Measurements from ENCODE around the gene GRIN2D.
"Not testable (repeated sequence)": the region's sequence is repeated elsewhere in the genome, so short reads cannot be mapped to it uniquely, and the experiment has no call there.

GRIN2D gene

GRCh38 chr19:48393559-48394330 lies at the start of gene GRIN2D:
Gene GRIN2D (plus strand): TSS chr19:48393668. CDS start chr19:48398393, 4,725 bp downstream.
- peak; percentile 26 for DNase-seq

GRCh38 chr19:48344892-48345291 lies 48.6 kb upstream of the GRIN2D start:
- no peak for DNase-seq

GRCh38 chr19:48346191-48346590 lies 47.3 kb upstream of the GRIN2D start:
- DNase-seq: no peak

- DNase-seq: no peak
These were observed 45.4 kb upstream of the GRIN2D start for GRCh38 chr19:48348045-48348444.

- no peak for DNase-seq
These were observed 44.7 kb upstream of the GRIN2D start for GRCh38 chr19:48348737-48349136.

DNA sequence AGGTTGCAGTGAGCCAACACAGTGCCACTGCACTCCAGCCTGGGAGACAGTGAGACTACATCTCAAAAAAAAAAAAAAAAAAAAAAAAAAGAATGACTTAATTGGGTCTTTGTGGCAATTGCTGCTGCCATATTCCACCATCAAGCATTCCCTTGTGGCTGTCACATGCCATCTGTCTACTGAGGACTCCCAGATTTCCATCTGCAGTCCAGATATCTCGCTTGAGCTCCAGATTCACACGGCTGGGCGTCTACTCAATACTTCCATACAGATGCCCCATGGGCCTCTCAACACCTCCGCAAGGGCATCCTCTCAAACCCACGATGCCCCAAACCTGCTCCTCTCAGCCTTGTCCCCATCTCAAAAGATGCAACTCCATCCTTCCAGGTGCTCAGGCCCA lies 42.6 kb upstream of the GRIN2D start:
- DNase-seq: no peak

DNA sequence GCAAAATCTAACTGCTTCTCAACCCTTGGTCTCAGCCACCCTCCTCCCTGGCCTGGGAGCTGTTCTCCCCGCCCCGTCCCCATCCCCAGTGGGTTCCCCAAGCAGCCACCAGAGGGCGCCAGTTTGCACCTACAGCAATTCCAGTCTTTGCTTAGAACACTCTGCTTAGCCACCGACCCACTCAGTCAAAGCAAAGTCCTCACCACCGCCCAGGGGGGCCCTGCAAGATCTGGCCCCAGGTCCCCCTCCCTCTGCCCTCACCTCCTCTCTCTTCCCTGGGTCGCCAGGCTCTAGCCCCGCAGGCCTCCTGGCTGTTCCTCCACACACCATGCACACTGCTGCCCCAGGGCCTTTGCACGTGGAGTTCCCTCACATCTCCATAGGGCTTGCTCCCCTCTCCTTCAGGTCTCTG lies 42.1 kb upstream of the GRIN2D start:
- peak; percentile 78 for DNase-seq

DNA sequence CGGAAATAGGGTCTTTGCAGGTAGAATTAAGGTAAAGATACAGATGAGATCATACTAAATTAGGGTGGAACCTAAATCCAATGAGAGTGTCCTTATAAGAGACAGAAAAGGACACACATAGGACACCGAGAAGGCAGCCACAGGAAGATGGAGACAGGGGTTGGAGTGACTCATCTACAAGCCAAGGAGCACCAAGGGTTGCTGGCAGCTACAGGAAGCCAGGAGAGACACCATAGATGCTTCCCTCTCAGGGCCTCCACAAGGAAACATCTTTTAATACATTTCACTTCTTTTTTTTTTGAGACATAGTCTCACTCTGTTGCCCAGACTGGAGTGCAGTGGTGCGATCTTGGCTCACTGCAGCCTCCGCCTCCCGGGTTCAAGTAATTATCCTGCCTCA lies 39.8 kb upstream of the GRIN2D start:
- no peak for DNase-seq

DNA sequence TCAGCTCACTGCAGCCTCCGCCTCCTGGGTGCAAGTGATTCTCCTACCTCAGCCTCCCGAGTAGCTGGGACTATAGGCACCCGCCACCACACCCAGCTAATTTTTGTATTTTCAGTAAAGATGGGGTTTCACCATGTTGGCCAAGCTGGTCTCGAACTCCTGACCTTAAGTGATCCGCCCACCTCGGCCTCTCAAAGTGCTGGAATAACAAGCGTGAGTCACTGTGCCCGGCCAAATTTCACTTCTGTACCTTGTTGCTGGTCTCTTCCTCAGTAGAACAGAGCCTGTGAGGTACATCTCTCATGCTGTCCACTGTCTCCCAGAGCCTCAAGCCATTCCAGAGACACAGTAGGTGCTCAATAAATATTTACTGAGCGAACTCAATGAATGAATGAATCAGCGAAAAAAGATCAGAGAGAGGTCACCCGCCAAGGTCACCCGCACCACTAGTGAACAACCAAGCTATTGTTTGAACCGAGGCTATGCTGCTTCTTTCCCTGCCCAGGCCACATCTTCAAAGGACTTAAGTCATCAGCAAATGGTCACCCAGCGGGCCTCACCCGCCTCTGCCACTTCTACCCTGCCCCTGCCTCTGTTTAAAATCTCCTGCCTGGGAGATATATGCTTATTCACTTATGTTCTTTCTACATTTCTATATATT lies 39.0 kb upstream of the GRIN2D start:
- no peak for DNase-seq

- DNase-seq: no peak
These were observed 38.0 kb upstream of the GRIN2D start for GRCh38 chr19:48355365-48355954.

DNA sequence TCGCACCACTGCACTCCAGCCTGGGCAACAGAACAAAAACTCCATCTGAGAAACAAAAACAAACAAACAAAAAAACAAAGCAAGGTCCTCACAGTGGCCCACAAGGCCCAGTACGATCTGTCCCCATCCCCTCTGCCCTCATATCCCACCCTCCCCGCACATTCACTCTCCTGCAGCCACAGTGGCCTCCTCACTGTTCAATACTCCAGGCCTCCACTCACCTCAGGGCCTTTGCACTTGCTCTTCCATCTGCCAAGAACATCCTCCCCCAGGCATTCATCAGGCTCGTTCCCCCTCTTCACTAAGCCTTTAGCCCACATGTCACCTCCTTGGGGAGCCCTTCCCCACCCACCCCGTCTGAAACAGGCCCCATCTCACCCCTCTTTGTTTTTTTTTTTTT lies 34.3 kb upstream of the GRIN2D start:
- no peak for DNase-seq

DNA sequence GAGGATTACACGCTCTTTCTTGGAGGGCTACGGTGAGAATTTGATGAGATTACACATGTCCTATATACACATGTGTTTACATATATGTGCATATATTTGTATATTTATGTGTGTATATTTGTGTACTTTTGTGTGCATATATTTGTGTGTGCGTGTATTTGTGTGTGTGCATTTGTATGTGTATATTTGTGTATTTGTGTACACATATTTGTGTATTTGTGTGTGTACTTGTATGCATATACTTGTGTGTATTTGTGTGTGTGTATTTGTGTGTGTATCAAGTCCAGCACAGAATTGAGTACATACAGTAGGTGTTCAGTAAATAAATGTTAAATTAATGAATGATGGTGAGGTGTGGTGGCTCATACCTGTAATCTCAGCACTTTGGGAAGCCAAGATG lies 31.6 kb upstream of the GRIN2D start:
- no peak for DNase-seq

DNA sequence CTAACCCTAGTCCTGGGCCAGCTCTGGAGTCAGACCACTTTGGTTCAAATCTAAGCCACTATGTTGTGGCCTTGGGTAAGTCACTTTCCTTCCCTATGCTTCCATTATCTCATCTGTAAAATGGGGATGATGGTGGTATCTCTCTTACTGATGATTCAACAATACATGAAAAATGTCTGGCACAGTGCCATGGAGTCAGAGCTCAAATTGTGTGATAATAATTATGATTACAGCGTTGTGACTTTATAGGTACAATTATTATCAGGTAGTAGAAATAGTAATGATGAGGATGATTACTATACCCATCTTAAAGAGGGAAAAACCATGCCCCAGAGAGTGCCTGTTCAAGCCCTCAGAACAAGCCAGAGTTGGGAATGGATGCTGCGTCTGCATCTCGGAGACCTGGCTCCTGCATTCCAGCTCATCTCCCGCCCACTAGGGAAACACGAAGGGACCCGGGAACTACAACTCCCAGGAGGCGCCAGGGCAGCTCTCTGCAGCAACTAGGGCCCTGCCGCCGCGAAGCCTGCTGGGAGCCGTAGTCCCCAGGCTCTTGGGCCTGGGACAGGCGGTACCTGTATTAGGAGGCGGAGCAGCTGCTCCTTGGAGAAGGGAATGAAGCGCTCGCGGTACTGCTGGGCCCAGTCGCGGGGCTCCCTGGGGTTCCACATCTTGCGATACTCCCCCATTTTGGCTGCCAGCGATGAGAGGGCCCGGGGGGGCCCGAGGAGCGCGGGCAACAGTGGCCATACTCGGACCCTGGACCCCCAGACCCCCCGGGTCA lies 30.6 kb upstream of the GRIN2D start:
- peak; percentile 89 for DNase-seq

GRCh38 chr19:48363500-48363809 lies 30.0 kb upstream of the GRIN2D start:
- no peak for DNase-seq

DNA sequence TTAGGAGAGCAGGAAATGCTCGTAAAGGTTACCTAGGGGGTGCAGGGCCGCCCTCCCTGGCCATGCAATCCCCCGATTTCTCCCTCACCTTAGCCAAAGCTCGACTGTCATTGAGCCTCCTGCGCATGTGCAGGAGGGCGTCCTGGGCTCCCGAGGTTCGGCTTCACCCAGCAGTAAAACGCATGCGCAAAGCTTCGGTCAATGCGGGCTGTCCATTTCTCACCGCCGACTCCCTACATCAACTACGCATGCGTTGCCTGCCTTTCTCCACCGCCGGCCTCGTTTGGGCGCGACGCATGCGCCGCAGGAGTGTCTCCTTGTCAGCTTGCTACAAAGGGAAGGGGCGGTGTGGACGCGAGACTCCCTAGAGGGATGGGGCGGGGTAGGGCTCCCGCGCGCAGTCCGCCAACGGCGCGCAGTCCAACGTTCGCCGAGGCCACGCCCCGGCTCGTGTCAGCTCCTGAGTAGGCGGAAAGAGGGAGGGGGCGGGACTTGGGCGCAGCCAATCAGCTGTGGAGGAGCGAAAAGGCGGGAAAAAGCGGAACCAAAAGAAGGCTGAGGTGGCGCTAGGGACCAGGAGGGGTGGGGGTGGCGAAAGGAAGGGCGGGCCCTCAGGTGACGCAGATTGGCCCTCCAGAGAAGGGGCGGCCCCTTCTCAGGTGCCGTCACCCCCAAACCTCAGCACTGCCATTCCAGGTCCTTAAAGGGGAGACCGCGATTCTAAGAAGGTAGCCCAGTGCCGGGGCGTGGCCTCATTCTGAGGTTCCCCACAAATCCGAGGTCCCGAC lies 29.5 kb upstream of the GRIN2D start, which contains the start of the genes SYNGR4 and TMEM143:
Gene SYNGR4, plus strand, starts transcription at position 558 of the 788 bp plus-strand sequence. CDS start 1,476 bp downstream, outside the sequence.
Gene TMEM143, minus strand, starts transcription at position 131 of the 788 bp plus-strand sequence. Its CDS starts 20 bp downstream, at position 111.
- DNase-seq: peak; percentile 96

DNA sequence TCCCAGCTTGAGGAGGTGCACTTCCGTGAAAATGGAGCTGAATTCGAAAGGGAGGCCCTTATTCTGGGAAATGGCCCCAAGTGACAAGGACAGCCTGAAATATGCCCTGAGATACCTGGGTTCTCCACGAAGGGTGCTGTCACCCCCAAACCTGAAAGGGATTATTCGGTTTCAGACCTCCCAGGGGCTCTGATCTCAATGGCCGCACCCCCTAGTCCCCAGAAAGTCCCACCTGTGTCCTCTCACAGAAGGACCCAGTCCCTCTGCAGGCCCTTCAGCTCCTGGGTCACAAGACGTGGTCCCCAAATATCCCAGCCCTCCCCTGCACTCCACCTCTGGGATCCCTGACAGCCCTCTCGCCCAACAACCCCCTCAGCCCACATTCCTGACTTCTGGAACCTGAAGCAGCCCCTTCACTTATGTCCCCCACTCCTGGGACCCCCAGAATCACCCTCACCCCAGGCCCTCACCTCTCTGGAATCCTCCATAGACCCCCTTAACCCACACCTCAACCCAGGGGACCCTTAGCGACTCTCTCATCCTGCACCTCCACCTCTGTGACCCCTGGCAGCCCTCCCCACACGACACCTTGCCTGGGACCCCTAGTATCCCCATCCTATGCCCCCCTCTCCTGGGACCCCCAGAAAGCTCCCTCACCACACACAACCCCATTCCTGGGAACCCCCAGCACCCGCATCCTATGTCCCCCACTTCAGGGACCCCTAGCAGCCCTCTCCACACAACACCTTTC lies 28.7 kb upstream of the GRIN2D start:
- DNase-seq: no peak

GRCh38 chr19:48365602-48366001 lies 27.9 kb upstream of the GRIN2D start:
- no peak for DNase-seq

GRCh38 chr19:48367855-48368254 lies 25.6 kb upstream of the GRIN2D start:
- DNase-seq: no peak

DNA sequence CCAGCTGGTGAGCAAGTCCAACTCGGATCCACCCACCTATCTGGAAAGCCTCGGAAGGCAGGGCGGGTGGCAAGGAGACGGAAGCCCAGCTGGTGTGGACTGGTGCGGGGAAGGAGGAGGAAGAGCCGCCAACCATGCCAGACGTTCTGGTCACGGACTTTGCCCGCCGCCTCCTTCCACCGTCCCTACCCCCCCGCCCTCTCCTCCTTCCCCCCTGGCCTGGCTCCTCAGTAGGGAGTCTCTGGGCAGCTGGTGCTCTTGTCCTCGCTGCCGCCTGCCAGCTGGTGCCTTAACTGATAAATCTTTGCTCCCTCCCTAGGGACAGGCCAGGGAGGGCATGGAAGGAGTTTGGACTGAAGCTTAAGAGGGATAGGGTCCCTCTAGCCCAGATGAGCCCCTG lies 24.5 kb upstream of the GRIN2D start:
- DNase-seq: no peak

GRCh38 chr19:48370955-48371354 lies 22.5 kb upstream of the GRIN2D start:
- no peak for DNase-seq

- no peak for DNase-seq
These were observed 22.1 kb upstream of the GRIN2D start for GRCh38 chr19:48371367-48371766.

DNA sequence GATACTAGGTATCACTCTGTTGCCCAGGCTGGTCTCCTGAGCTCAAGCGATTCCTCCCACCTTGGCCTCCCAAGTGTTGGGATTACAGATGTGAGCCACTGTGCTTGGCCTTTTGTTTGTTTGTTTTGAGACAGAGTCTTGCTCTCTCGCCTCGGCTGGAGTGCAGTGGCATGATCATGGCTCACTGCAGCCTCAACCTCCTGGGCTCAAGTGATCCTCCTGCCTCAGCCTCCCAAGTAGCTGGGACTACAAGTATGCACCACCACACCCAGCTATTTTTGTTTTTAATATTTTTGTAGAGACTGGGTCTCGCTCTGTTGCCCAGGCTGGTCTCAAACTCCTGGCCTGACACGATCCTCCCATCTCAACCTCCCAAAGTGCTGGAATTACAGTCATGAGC lies 21.7 kb upstream of the GRIN2D start:
- not testable (repeated sequence) for DNase-seq

Data from activated CD8-positive, alpha-beta memory T cell treated with anti-CD3 and anti-CD28 coated beads, Interleukin-2, amount 50 U/mL, for 4 hours (primary cell).